CD4-positive, alpha-beta T cell treated with Interleukin-2 at 100 ng/mL for 4 hours (primary cell): ENCODE results near the gene GPHB5.
"Not testable (repeated sequence)": the region's sequence is repeated elsewhere in the genome, so short reads cannot be mapped to it uniquely, and the experiment has no call there.

Source experiments
- DNase-seq: peaks from one replicate; pipeline ENCODE4 v3.0.0-alpha.2; 2020; ENCODE audit warnings: low spot score

GPHB5 gene

GRCh38 chr14:63295231-63295685 is 23.5 kb downstream of the GPHB5 start:
- DNase-seq = no peak

- no peak for DNase-seq
Measured at GRCh38 chr14:63292805-63293204, 25.9 kb downstream of the GPHB5 start.

- no peak for DNase-seq
Measured at GRCh38 chr14:63290741-63291430, 27.8 kb downstream of the GPHB5 start.

- DNase-seq = no peak
Measured at GRCh38 chr14:63288853-63289252, 29.9 kb downstream of the GPHB5 start.

GRCh38 chr14:63287666-63288483 is 30.9 kb downstream of the GPHB5 start:
- no peak for DNase-seq

GRCh38 chr14:63286071-63286470 is 32.7 kb downstream of the GPHB5 start:
- DNase-seq = no peak

- DNase-seq = no peak
Measured at GRCh38 chr14:63283884-63284248, 34.9 kb downstream of the GPHB5 start.

GRCh38 chr14:63282997-63283883 is 35.5 kb downstream of the GPHB5 start:
- DNase-seq = peak; percentile 2

GRCh38 chr14:63279933-63280332 is 38.8 kb downstream of the GPHB5 start:
- not testable (repeated sequence) for DNase-seq

- no peak for DNase-seq
Measured at GRCh38 chr14:63277591-63278183, 41.0 kb downstream of the GPHB5 start.

- peak; percentile 22 for DNase-seq
Measured at GRCh38 chr14:63276492-63277342, 42.0 kb downstream of the GPHB5 start.

- no peak for DNase-seq
Measured at GRCh38 chr14:63276016-63276415, 42.7 kb downstream of the GPHB5 start.

GRCh38 chr14:63275611-63276010 is 43.1 kb downstream of the GPHB5 start:
- no peak for DNase-seq

- DNase-seq = no peak
Measured at GRCh38 chr14:63273717-63274655, 44.7 kb downstream of the GPHB5 start.

- DNase-seq = no peak
Measured at GRCh38 chr14:63273129-63273528, 45.6 kb downstream of the GPHB5 start.

- DNase-seq = no peak
Measured at GRCh38 chr14:63269561-63270225, 49.0 kb downstream of the GPHB5 start.

- DNase-seq = no peak
Measured at GRCh38 chr14:63268771-63269170, 50.0 kb downstream of the GPHB5 start.

GRCh38 chr14:63267171-63267570 is 51.6 kb downstream of the GPHB5 start:
- DNase-seq = no peak

GRCh38 chr14:63266106-63266505 is 52.6 kb downstream of the GPHB5 start:
- no peak for DNase-seq
